SK-N-MC (cell line): ENCODE data around the gene HOXD9.

ENCODE experiments used
- EZH2 ChIP-seq: fragments of 200-600 bp; sonication (generic); IDR thresholded peaks from one replicate; pipeline ENCODE4 v1.6.1; 2017; ENCODE audit warnings: antibody characterized with exemption
- POLR2AphosphoS5 ChIP-seq: IDR thresholded peaks from 2 replicates; pipeline ENCODE4 v1.6.1; 2012; ENCODE audit warnings: mild to moderate bottlenecking, low read depth, low read length, borderline replicate concordance

DNA sequence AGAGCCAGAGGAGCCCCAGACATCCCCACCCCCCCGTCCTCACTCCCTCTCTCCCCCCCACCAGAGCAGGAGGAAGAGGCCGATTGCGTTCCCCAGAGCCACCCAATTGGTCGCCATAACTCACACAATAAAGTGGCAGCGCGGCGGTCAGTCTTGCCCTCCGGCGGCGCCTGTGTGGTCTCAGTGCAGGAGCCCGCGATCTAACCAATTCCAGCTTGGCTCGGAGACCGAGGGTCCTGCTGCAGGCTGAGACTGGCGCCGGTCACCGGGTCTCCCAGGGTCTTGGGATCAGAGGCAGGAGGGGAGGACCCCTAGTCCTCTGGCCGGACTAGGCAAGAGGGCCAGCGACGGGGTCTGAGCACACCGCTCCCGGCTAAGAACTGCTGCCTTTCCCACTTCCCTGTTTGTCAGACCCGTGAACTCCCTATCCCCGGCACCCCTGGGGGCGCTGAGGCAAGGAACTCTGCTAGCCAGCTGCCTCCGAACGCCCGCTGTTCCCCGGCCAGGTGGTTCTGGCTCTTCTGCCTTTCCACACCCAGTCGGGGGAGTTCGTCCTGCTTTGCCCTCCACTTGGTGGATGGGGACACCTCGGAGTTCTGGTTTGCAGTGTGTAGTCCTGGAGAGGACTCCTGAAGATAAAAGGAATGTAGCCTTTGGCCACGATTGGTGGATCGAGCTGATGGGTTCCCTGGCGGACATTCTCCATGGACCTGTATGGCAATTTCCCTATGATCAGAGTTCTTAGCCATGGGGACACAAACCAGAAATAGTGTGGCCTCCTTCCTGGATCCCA is 24.0 kb upstream of the HOXD9 start:
- TF ChIP-seq POLR2AphosphoS5 (no peak), EZH2 (no peak)
